ENCODE data around the gene PITPNB.

- TF ChIP-seq CTCF (IDR thresholded peaks at IDR 0.05; ENCODE audit: borderline replicate concordance, extremely low read depth, low read length, poor library complexity, severe bottlenecking) = no peak
- no peak for TF ChIP-seq EZH2 (IDR thresholded peaks at IDR 0.05; ENCODE audit: borderline replicate concordance, low read depth, low read length, severe bottlenecking)
Measured at GRCh38 chr22:27816552-27816951, 102.5 kb downstream of the PITPNB start.

All from DND-41 (cell line).